NCI-H2196 (cell line): Measurements from ENCODE around the gene CDKN1A.
A peak's percentile ranks its signal among the peaks of the same experiment; 100 is the strongest.
"Not testable (repeated sequence)": the region's sequence is repeated elsewhere in the genome, so short reads cannot be mapped to it uniquely, and the experiment has no call there.

Source experiments
- DNase-seq: peaks from one replicate; lab custom pipeline; 2025; ENCODE audit not compliant: unreplicated experiment; lab: John Stamatoyannopoulos, UW

The CDKN1A gene

DNA sequence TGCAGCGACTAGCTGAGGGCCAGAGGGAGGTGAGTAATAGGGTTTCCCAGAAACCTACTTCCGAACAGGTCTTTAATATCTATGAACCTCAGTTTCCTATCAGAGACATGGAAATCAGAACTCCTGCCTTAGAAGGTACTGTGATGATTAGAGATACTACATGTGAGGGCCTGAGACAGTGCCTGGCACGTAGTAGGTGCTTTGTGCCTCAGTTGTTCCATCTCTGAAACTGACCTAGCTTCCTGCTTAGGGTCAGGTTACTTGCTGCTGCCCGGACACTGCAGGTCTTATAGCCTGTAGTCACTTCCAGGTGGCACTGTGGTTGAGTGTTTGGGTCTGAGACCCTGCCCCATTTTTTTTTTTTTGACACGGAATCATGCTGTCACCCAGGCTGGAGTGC lies 40.0 kb downstream of the CDKN1A start:
- DNase-seq, result no peak

- DNase-seq, result no peak
These were observed 40.6 kb downstream of the CDKN1A start for GRCh38 chr6:36719126-36719525.

DNA sequence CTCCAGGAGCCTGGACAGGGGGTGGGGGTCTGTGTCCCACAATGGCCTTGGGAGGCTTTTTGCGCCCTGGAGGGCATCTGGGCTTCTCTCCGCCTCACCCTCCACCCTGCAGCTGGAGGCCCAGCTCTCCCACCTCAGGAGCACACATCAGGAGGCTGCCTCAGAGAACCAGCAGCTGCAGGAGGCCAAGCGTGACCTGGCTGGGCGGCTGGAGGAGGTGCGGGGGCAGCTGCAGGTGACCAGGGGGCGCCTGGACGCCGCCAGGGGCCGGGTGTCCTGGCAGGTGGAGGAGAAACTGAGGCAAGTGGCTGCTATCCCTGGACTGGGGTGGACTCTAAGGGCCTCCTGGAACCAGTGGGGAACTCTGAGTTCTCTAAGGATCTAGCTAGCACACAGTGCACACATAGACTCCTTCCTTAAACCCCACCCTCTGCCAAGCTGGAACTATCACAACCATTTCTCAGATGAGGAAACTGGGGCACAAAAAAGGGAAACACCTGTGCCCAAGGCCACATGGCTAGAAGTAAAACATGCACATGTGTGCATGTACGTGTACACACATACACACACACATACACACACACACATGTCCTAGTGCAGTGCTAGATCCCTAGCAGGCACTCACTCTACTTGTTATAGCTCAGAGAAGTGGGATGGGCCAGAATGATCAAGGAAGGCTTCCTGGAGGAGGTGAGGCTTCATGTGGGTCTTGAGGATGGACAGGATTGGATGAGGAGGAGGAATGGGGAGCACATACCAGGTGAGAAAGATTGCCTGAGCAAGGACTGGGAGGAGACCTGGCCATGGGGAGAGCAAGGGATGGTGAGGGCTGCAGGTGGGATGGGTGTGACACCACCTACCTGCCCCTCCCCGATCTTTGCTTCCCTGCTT lies 42.0 kb downstream of the CDKN1A start:
- DNase-seq, result no peak

DNA sequence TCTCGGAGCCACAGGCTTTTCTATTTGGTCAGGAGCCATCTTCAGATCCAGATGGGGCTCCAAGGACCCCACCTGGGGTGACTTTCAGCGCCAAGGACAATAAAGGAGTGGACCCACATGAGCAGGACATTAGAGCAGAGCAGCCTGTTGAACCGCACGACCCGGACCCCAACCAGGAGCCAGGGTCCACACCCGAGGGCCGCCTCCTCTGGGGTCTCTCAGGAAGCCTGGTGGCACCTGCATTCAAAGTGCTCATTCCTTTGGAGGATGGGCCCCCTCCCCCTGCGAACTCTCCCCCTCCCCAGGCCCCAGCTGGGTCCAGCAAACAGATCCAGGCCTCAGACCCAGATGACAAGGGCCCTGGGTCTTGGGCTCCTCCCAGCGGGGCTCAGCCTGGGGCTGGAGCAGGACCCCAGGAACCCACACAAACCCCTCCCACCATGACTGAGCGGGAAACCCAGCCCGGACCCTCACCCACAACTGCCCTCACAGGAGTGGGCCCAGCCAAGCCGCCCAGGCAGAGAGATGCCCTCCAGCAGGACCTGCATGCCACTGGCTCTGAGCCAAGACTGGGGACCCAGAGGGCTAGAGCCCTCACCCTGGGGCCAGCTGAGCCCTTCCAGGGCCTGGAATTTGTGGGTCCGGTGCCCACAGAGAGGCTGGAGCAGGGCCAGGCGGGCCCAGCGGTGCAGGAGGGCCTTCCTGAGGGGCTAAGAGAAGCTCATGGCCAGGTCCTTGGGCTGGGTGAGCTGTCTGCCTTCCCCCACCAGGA lies 43.0 kb downstream of the CDKN1A start:
- DNase-seq, result no peak

DNA sequence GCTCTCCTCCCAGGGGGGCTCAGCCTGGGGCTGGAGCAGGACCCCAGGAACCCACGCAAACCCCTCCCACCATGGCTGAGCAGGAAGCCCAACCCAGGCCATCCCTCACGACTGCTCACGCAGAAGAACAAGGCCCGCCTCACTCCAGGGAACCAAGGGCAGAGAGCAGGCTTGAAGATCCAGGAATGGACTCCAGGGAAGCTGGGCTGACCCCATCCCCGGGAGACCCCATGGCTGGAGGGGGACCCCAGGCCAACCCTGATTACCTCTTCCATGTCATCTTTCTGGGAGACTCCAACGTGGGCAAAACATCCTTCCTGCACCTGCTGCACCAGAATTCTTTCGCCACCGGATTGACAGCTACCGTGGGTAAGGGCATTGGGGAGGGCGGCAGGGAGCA lies 43.9 kb downstream of the CDKN1A start:
- DNase-seq, result no peak

DNA sequence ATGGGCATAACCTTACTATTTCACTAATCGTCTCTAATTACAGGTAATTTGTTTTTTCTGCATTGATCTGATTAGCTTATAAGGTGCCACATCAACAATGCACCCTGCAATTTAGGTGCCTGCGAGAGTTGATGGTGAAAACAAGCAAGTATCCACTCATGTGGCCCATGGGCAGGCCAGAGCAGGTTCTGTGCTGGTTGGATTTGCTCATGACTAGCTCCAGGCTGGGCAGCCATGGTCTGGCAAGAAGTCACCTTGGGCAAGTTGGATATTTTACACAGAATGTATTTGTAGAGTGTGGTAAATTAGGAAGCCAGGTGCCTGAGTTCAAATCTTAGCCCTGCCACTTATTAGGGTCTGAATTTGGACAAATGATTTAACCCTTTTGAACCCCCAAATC lies 44.4 kb downstream of the CDKN1A start:
- DNase-seq, result no peak

- not testable (repeated sequence) for DNase-seq
These were observed 45.5 kb downstream of the CDKN1A start for GRCh38 chr6:36723992-36724391.

GRCh38 chr6:36724514-36725390 lies 46.2 kb downstream of the CDKN1A start:
- peak; percentile 84 for DNase-seq

DNA sequence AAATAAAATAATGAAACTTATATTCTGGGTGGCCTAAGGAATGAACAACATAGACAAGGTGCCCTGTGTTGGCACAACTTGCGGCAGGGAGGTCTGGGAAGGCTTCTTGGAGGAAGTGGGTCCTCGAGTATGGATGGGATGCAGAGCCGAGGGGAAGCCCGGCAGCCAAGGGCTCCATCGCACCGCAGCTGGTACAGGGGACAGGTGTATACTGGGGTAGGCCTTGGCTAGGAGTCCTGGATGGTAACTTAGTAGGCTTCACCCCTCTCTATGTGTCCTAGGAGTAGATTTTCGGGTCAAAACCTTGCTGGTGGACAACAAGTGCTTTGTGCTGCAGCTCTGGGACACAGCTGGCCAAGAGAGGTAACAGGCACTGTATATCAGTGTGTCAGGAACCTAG lies 47.1 kb downstream of the CDKN1A start:
- no peak for DNase-seq

- DNase-seq, result peak; percentile 66
These were observed 49.0 kb downstream of the CDKN1A start for GRCh38 chr6:36727505-36728021.

GRCh38 chr6:36728289-36729160 lies 50.0 kb downstream of the CDKN1A start:
- no peak for DNase-seq

GRCh38 chr6:36729161-36729524 lies 50.6 kb downstream of the CDKN1A start:
- no peak for DNase-seq

- no peak for DNase-seq
These were observed 52.2 kb downstream of the CDKN1A start for GRCh38 chr6:36730424-36731380.

DNA sequence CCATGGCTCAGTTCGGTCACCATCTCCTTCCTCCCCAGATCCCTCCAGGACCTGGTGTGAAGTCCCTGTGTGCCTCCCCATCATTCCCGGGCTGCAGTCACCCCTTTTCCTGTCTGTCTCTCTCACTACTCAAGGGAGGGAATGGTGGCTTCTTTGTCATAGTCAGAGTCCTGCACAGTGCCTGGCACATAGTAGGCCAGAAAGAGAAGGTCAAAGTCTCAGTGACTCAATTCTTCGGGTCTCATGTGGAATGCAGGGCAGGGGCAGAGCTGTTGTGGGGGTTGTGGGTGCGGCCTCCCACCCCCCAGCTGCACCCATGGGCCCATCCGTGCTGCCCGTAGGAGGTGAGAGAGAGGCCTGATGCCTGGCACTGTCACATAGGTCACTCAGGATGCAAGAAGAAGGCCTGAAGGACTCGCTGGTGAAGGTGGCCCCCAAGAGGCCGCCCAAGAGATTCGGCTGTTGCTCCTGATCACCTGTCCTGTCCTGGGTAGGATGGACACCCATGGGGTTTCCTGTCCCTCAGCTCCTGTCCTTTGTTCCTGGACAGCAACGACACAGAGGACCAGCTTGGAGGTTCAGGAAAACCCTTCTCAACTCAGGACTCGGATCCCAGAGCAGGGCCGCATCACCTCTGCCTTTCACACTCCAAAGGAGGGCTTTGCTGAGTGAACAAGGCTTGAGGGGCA lies 53.3 kb downstream of the CDKN1A start:
- DNase-seq, result no peak

DNA sequence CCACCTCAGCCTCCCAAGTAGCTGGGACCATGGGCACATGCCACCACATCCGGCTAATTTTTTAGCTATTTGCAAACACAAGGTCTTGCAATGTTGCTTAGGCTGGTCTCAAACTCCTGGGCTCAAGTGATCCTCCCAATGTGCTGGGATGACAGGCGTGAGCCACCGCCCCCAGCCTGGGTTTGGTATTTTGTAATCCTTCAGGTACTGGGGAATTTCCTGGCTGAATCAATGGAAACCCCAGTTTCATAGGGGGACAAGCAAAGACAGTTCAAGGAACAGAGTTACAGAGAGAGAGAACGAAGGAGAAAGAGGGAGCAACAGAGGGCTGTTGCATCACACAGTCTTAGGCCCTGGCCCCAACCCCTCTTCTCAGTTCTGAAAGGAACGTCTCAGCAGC lies 54.8 kb downstream of the CDKN1A start:
- no peak for DNase-seq

GRCh38 chr6:36734486-36735060 lies 56.1 kb downstream of the CDKN1A start:
- DNase-seq, result no peak

GRCh38 chr6:36735110-36736071 lies 56.9 kb downstream of the CDKN1A start:
- DNase-seq, result peak; percentile 43
